Endothelial cell of umbilical vein (primary cell): ENCODE measurements around the gene PLAC8. TPM values are rescaled to one million over a fixed set of nuclear protein-coding genes. Genes with fewer than 3 reads are reported as not detected.

Experiments
- BruUV-seq: library from RNA; stranded (reverse); fragments of 400-500 nt; replicated peaks from 2 replicates; lab custom pipeline; 2021; lab: Mats Ljungman, UMichigan
- CTCF ChIA-PET: fragments of 300-600, 350-600 bp; sonication (Branson Sonifier 250); formaldehyde crosslinking; loops from one replicate; lab custom pipeline; 2021; ENCODE audit warnings: antibody characterized with exemption, inconsistent platforms; lab: Charles Lee
- POLR2A ChIA-PET: fragments of 300-600, 350-600 bp; sonication (Branson Sonifier 250); formaldehyde crosslinking; loops from one replicate; lab custom pipeline; 2021; ENCODE audit warnings: antibody characterized with exemption, inconsistent platforms; lab: Charles Lee
- DNase-seq: peaks from one replicate; pipeline ENCODE4 v3.0.0-alpha.2; 2011; ENCODE audit warnings: low read depth, low spot score
- FAIRE-seq: peaks from 2 replicates; lab custom pipeline; 2011; peaks lifted over from hg19 to GRCh38; lab: Jason Lieb, UNC
- H2AFZ ChIP-seq: 2 replicates; pipeline ENCODE4 v1.6.0; 2012; ENCODE audit warnings: low read depth, low read length, control low read depth, inconsistent platforms
- H3K27ac ChIP-seq: 2 replicates; pipeline ENCODE4 v1.5.1; 2011; ENCODE audit warnings: low read depth, mild to moderate bottlenecking, control low read depth, low read length, moderate library complexity; ENCODE audit not compliant: insufficient read depth
- H3K27me3 ChIP-seq, 2 experiments: 2 replicates each; pipeline versions ENCODE4 v1.6.0 to v1.6.1; 2011; ENCODE audit warnings: low read length in 2 of 2, mixed read lengths in 1 of 2; ENCODE audit not compliant: control insufficient read depth in 2 of 2, insufficient read depth in 2 of 2
- H3K36me3 ChIP-seq, 2 experiments: 2 replicates in 1 of 2; 3 replicates in 1 of 2; pipeline ENCODE4 v1.5.1; 2011; ENCODE audit warnings: low read length in 2 of 2, mild to moderate bottlenecking in 1 of 2, moderate library complexity in 1 of 2; ENCODE audit not compliant: control insufficient read depth in 2 of 2, insufficient read depth in 2 of 2; ENCODE audit errors: extremely low read depth in 1 of 2
- H3K4me1 ChIP-seq: 3 replicates; pipeline ENCODE4 v1.5.1; 2011; ENCODE audit warnings: mild to moderate bottlenecking, low read length; ENCODE audit not compliant: control insufficient read depth, insufficient read depth; ENCODE audit errors: extremely low read depth
- H3K4me2 ChIP-seq: 2 replicates; pipeline ENCODE4 v1.6.1; 2011; ENCODE audit warnings: low read length, control low read depth, mixed read lengths; ENCODE audit not compliant: insufficient read depth
- H3K4me3 ChIP-seq, 3 experiments: fragments of 200-600 bp in 1 of 3; sonication (generic), shearing (Covaris generic) in 1 of 3; replicated peaks in 1 of 3; 2 replicates each; pipeline ENCODE4 v1.5.1; 2011 to 2016; ENCODE audit warnings: control low read depth in 3 of 3, low read length in 3 of 3, mild to moderate bottlenecking in 2 of 3, inconsistent platforms in 1 of 3, low read depth in 1 of 3, moderate library complexity in 1 of 3; ENCODE audit not compliant: insufficient read depth in 1 of 3
- H3K79me2 ChIP-seq: 2 replicates; pipeline ENCODE4 v1.6.0; 2012; ENCODE audit warnings: low read length, inconsistent platforms; ENCODE audit not compliant: control insufficient read depth, insufficient read depth
- H3K9ac ChIP-seq: replicated peaks from 2 replicates; pipeline ENCODE3; 2011; ENCODE audit warnings: low read length, control low read depth; ENCODE audit not compliant: insufficient read depth; ENCODE audit errors: extremely low read depth
- H3K9me1 ChIP-seq: replicated peaks from 3 replicates; pipeline ENCODE4 v1.6.0; 2011; ENCODE audit warnings: mild to moderate bottlenecking, low read length; ENCODE audit not compliant: control insufficient read depth, insufficient read depth; ENCODE audit errors: extremely low read depth
- H3K9me3 ChIP-seq: replicated peaks from 2 replicates; pipeline ENCODE4 v1.5.1; 2012; ENCODE audit warnings: low read length, inconsistent platforms; ENCODE audit not compliant: control insufficient read depth, insufficient read depth
- H4K20me1 ChIP-seq: replicated peaks from 2 replicates; pipeline ENCODE3; 2011; ENCODE audit warnings: mild to moderate bottlenecking, low read length; ENCODE audit not compliant: control insufficient read depth, insufficient read depth; ENCODE audit errors: extremely low read depth
- CTCF ChIP-seq, 2 donors: IDR thresholded peaks; 1 replicate in 1 of 2; 2 replicates in 1 of 2; pipeline ENCODE4 v1.5.1; 2011; ENCODE audit warnings: low read length in 2 of 2, mild to moderate bottlenecking in 2 of 2, moderate library complexity in 2 of 2, control low read depth in 1 of 2, inconsistent platforms in 1 of 2, low read depth in 1 of 2; ENCODE audit not compliant: insufficient read depth in 1 of 2; ENCODE audit errors: extremely low read depth in 1 of 2
- EZH2 ChIP-seq: IDR thresholded peaks from 2 replicates; pipeline ENCODE4 v1.6.1; 2012; ENCODE audit warnings: borderline replicate concordance, low read depth, mild to moderate bottlenecking, moderate library complexity, low read length, inconsistent platforms; ENCODE audit not compliant: severe bottlenecking
- FOS ChIP-seq: IDR thresholded peaks from 2 replicates; pipeline ENCODE4 v1.6.1; 2011; ENCODE audit warnings: mild to moderate bottlenecking, low read length, moderate library complexity, borderline replicate concordance; ENCODE audit not compliant: insufficient read depth
- GATA2 ChIP-seq: IDR thresholded peaks from 2 replicates; pipeline ENCODE4 v1.7.0; 2011; ENCODE audit warnings: low read depth, mild to moderate bottlenecking, moderate library complexity, mixed read lengths, low read length; ENCODE audit not compliant: insufficient read length, insufficient read depth
- JUN ChIP-seq: IDR thresholded peaks from 2 replicates; pipeline ENCODE4 v1.6.1; 2011; ENCODE audit warnings: borderline replicate concordance, low read depth; ENCODE audit not compliant: insufficient read length, insufficient read depth
- MAX ChIP-seq: IDR thresholded peaks from 2 replicates; pipeline ENCODE4 v1.6.1; 2011; ENCODE audit not compliant: insufficient read depth, insufficient read length
- MYC ChIP-seq: IDR thresholded peaks from one replicate; pipeline ENCODE4 v1.6.1; 2011; ENCODE audit warnings: mild to moderate bottlenecking, low read depth, low read length
- POLR2A ChIP-seq: IDR thresholded peaks from 2 replicates; pipeline ENCODE4 v1.6.1; 2012; ENCODE audit warnings: low read depth, mild to moderate bottlenecking, control low read depth, low read length
- POLR2AphosphoS5 ChIP-seq: IDR thresholded peaks from 2 replicates; pipeline ENCODE4 v1.6.1; 2012; ENCODE audit warnings: low read depth, mild to moderate bottlenecking, control low read depth, low read length, moderate library complexity; ENCODE audit not compliant: insufficient read depth
- dilution Hi-C: fragments of 300-500 bp; cut with MboI; formaldehyde crosslinking; loops from one replicate; pipeline ENCODE4 v1.15.0; 2019; ENCODE audit warnings: low sequenced_read_pairs; ENCODE audit not compliant: extremely low pct_ligation_motif_present
- intact Hi-C: fragments of 100-400 bp; cut with micrococcal nuclease; formaldehyde crosslinking; loops from one replicate; pipeline ENCODE4 v1.10.0; 2022
- polyA plus RNA-seq, 4 experiments: library from polyadenylated mRNA; depleted of rRNA in 3 of 4; stranded (reverse) in 3 of 4; unstranded in 1 of 4; fragments of >200 nt; gene quantifications; 2 replicates each; pipeline versions ENCODE4 v1.2.1 to v1.2.3, GENCODE V29; 2011 to 2012; ENCODE audit warnings: missing spikeins in 1 of 4
- total RNA-seq: library from RNA; stranded (reverse); gene quantifications from 2 replicates; pipeline ENCODE4 v1.2.3, GENCODE V29; 2021

Gene PLAC8
- total and polyA plus RNA-seq, 2 donors (not counting 3 experiments of a cell fraction or from before 2014, with no cell fraction given): 4.9 to 5.7 TPM

- Histone ChIP-seq H3K4me2 (no peak overlapping the region), H3K36me3 (no peaks in the 10 kb centered on the region), H3K9me3 (no peaks in the 10 kb centered on the region), H3K4me1 (peaks cover 11% of the 10 kb centered on the region), H3K79me2 (no peaks in the 10 kb centered on the region), H3K9me1 (no peaks in the 10 kb centered on the region), H3K27ac (no peak overlapping the region), H4K20me1 (no peaks in the 10 kb centered on the region), H3K27me3 (no peaks in the 10 kb centered on the region), H3K9ac (no peak overlapping the region), H2AFZ (no peak overlapping the region), H3K4me3 (no peak overlapping the region)
- FAIRE-seq: no peak
- ChIA-PET CTCF (no interaction called here), POLR2A (no interaction called here)
- dilution Hi-C loops: no loop called here
- no TSS peak for BruUV-seq
- intact Hi-C loops: no loop called here
- TF ChIP-seq MAX (no peak), JUN (no peak), POLR2A (no peak), FOS (no peak), POLR2AphosphoS5 (no peak), EZH2 (no peak), MYC (no peak), CTCF (IDR thresholded peaks at IDR 0.05; ENCODE audit: extremely low read depth in 1 of 2, insufficient read depth in 1 of 2, low read depth in 1 of 2, low read length in 2 of 2) (no peak), GATA2 (no peak)
- no peak for DNase-seq
These were observed 34.0 kb downstream of the PLAC8 start for GRCh38 chr4:83080561-83080960.
